Measurements from ENCODE around the gene SLC2A9. TPM values are rescaled to one million over a fixed set of nuclear protein-coding genes. Genes with fewer than 3 reads are reported as not detected.

SLC2A9 gene
- total RNA-seq, 2 experiments from 2014 or later, result 0.54 TPM

GRCh38 chr4:9925750-9926439, 95.4 kb downstream of the SLC2A9 start:
- Mint-ChIP-seq H3K27ac (no peak overlapping the region), H3K27me3 (no peaks in the 10 kb centered on the region), H3K9me3 (no peaks in the 10 kb centered on the region), H3K4me1 (ENCODE audit: low read depth) (no peaks in the 10 kb centered on the region), H3K36me3 (ENCODE audit: low read depth) (no peaks in the 10 kb centered on the region), H3K4me3 (no peak overlapping the region)
- no peak for TF ChIP-seq CTCF (IDR thresholded peaks at IDR 0.05)
- intact Hi-C loops (cut with micrococcal nuclease), result no loop called here
- DNase-seq (no peak), ATAC-seq (no peak)
- ChIA-PET POLR2A (no interaction called here), CTCF (no interaction called here)

- no peaks in the 10 kb centered on the region for H3K36me3 Mint-ChIP-seq (ENCODE audit: low read depth)
- CTCF ChIA-PET, result no interaction called here
Observed at GRCh38 chr4:9924750-9925149, 96.5 kb downstream of the SLC2A9 start.

GRCh38 chr4:9923195-9923812, 98.0 kb downstream of the SLC2A9 start:
- CTCF ChIA-PET, result interaction anchor here (1.1 kb wide), 1 partner anchor 10 kb away, joined by 4 read pairs; no protein-coding TSS in a partner anchor
- POLR2A ChIA-PET, result no interaction called here
- no peak overlapping the region for H3K27ac Mint-ChIP-seq
- no peak for TF ChIP-seq CTCF (IDR thresholded peaks at IDR 0.05)
- H3K4me3 Mint-ChIP-seq, result no peak overlapping the region
- no peak for ATAC-seq
- H3K9me3 Mint-ChIP-seq, result no peaks in the 10 kb centered on the region
- no peaks in the 10 kb centered on the region for H3K4me1 Mint-ChIP-seq (ENCODE audit: low read depth)
- no peaks in the 10 kb centered on the region for H3K27me3 Mint-ChIP-seq
- H3K36me3 Mint-ChIP-seq (ENCODE audit: low read depth), result no peaks in the 10 kb centered on the region
- intact Hi-C loops (cut with micrococcal nuclease), result no loop called here
- no peak for DNase-seq

More at GRCh38 chr4:9924750-9925149, 96.5 kb downstream of the SLC2A9 start:
- TF ChIP-seq CTCF (IDR thresholded peaks at IDR 0.05), result no peak
- ATAC-seq, result no peak
- Mint-ChIP-seq H3K4me3 (no peak overlapping the region), H3K9me3 (no peaks in the 10 kb centered on the region), H3K4me1 (ENCODE audit: low read depth) (no peaks in the 10 kb centered on the region), H3K27ac (no peak overlapping the region), H3K27me3 (no peaks in the 10 kb centered on the region)
- POLR2A ChIA-PET, result no interaction called here
- DNase-seq, result no peak
- intact Hi-C loops (cut with micrococcal nuclease), result no loop called here

- no peaks in the 10 kb centered on the region for H3K4me1 Mint-ChIP-seq (ENCODE audit: low read depth)
- no peaks in the 10 kb centered on the region for H3K27me3 Mint-ChIP-seq
- CTCF ChIA-PET, result no interaction called here
- H3K36me3 Mint-ChIP-seq (ENCODE audit: low read depth), result no peaks in the 10 kb centered on the region
- no peak overlapping the region for H3K27ac Mint-ChIP-seq
- DNase-seq (no peak), ATAC-seq (no peak)
- H3K9me3 Mint-ChIP-seq, result no peaks in the 10 kb centered on the region
- TF ChIP-seq CTCF (IDR thresholded peaks at IDR 0.05), result no peak
- no peak overlapping the region for H3K4me3 Mint-ChIP-seq
- intact Hi-C loops (cut with micrococcal nuclease), result no loop called here
- POLR2A ChIA-PET, result no interaction called here
Observed at GRCh38 chr4:9921326-9921725, 100.0 kb downstream of the SLC2A9 start.

GRCh38 chr4:9920029-9920428, 101.3 kb downstream of the SLC2A9 start:
- no peaks in the 10 kb centered on the region for H3K4me1 Mint-ChIP-seq (ENCODE audit: low read depth)
- H3K36me3 Mint-ChIP-seq (ENCODE audit: low read depth), result no peaks in the 10 kb centered on the region
- ChIA-PET POLR2A (no interaction called here), CTCF (no interaction called here)
- intact Hi-C loops (cut with micrococcal nuclease), result no loop called here
- H3K4me3 Mint-ChIP-seq, result no peak overlapping the region
- no peak overlapping the region for H3K27ac Mint-ChIP-seq
- H3K27me3 Mint-ChIP-seq, result no peaks in the 10 kb centered on the region
- no peak for TF ChIP-seq CTCF (IDR thresholded peaks at IDR 0.05)
- ATAC-seq (no peak), DNase-seq (no peak)
- H3K9me3 Mint-ChIP-seq, result no peaks in the 10 kb centered on the region

Measured in activated CD8-positive, alpha-beta T cell treated with anti-CD3 and anti-CD28 coated beads for 36 hours (primary cell).